HG03378 (cell line): ENCODE data around the gene IGF2BP1.
"Not testable (repeated sequence)": the region's sequence is repeated elsewhere in the genome, so short reads cannot be mapped to it uniquely, and the experiment has no call there.

Experiments
- ATAC-seq: cut with Tn5 transposase; IDR thresholded peaks from one replicate; pipeline ENCODE4 v1.9.1; 2021; ENCODE audit warnings: mild to moderate bottlenecking, moderate library complexity; ENCODE audit not compliant: unreplicated experiment

Gene IGF2BP1

DNA sequence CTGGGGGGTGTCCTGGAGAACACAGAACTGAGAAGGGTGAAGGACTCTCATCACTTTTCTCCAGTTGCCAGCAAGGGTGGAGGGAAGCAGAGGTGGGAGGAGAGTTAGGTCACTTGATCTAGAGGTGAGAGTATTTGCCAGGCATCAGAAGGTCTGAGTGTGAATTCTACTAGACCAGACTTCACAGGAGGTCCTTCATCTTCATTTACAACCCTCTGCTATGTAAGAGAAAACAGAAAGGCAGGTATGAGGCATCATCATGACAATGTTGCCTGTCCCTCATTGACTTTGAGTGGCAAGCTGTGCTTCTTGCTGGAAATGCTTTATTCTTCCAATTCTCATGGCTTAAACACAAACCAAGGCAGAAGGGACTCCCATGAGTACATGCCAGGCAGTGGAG is 89.5 kb downstream of the IGF2BP1 start:
- ATAC-seq, result no peak

DNA sequence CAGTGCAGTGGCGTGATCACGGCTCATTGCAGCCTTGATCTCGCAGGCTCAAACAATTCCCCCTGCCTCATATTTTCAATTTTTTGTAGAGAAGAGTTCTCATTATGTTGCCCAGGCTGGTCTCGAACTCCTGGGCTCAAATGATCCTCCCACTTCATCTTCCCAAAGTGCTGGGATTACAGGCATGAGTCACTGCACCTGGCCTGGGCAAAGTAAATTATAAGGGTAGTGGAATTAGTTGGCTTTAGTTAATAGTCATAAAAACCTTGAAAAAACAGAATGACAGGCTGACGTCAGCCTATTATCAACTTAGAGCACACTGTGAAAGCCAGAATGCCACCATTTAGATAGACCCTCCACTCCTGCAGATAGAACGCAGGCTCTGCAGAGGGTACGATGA is 91.9 kb downstream of the IGF2BP1 start:
- no peak for ATAC-seq

DNA sequence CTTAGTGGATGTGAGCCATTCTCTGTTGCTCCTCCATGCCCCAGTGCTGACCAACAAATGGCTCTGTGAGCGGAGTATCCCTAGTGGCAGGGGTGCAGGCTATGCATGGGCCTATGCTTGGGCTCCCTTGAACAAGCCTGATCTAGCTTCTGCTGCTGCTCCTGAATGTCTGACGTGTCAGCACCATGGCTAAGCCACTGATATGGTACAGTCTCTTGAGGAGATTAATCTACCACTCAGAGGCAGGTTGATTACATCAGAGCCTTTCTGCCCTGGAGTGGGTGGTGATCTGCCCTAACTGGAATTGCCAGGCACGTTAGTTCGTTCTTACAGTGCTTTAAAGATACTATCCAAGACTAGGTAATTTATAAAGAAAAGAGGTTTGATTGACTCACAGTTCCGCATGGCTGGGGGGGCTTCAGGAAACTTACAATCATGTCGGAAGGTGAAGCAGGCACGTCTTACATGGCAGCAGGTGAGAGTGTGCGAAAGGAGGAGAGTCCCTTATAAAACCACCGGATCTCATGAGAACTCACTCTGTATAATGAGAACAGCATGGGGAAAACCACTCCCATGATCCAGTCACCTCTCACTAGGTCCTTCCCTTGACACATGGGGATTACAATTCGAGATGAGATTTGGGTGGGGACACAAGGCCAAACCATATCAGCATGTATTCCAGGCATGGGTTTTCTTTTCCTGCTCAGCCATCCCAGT is 93.9 kb downstream of the IGF2BP1 start:
- no peak for ATAC-seq

DNA sequence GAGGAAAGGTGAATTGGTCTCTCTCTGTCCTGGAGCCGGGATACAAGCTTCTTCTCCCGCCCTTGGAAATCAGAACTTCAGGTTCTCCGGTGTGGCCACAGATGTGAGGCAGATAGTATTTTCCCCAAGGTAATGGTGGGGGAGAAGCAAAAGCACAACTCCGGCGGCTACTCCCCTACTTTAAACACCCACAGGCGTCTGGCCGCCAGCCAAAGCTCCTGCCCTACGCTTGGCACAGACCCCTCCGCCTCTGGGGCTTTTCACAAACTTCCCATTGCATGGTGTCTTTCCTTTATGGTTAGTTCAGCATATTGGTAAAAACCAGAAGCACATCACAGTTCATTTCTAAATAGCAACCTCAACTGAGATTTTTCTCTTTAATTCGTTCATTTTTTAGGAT is 95.9 kb downstream of the IGF2BP1 start:
- ATAC-seq, result no peak

DNA sequence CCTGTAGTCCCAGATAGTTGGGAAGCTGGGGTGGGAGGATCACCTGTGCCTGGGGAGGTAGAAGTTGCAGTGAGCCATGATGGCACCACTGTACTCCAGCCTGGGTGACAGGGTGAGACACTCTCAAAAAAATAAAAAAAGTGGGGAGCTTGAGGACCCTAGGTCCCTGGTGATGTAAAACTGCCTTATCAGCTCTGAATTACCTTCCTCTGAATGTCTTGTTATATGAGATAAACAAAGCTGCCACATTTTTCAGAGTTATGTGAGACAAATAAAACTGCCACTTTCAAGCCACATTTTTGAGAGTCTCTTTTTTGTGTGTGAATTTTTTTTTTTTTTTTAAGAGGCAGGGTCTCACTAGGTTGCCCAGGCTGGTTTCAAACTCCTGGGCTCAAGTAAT is 103.4 kb downstream of the IGF2BP1 start:
- ATAC-seq, result no peak

DNA sequence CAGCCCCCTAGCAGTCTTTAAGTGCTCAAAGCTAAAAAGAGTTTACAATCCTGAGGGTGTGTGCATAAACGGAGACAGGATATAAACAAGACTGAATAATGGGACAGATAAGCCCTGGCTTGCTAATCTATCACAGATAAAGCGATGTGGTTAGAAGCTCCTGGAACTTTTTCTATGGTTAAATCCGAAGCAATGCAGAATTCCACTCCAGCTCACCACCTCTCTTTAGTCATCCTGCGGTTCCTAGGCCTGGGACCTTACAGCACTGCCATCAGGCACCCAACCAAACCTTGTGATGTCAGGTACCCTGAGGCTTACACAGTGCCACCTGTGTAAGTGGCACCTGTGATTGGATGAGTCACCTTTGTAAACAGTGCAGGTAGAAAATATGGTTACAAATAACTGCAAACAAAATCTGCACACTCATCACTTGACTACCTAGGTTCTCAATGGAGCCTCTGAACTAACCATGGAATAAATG is 103.9 kb downstream of the IGF2BP1 start:
- no peak for ATAC-seq

DNA sequence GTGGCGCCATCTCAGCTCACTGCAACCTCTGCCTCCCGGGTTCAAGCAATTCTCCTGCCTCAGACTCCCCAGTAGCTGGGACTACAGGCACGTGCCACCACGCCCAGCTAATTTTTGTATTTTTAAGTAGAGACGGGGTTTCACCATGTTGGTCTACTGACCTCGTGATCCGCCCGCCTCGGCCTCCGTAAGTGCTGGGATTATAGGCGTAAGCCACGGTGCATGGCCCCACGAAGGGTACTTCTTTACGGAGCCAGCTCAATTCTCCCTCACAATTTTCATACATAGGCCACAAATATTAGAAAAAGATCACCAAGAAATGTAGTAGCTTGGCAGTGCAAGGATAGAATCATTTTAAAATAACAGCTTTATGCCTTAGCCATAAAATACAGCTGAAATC is 106.2 kb downstream of the IGF2BP1 start:
- not testable (repeated sequence) for ATAC-seq

DNA sequence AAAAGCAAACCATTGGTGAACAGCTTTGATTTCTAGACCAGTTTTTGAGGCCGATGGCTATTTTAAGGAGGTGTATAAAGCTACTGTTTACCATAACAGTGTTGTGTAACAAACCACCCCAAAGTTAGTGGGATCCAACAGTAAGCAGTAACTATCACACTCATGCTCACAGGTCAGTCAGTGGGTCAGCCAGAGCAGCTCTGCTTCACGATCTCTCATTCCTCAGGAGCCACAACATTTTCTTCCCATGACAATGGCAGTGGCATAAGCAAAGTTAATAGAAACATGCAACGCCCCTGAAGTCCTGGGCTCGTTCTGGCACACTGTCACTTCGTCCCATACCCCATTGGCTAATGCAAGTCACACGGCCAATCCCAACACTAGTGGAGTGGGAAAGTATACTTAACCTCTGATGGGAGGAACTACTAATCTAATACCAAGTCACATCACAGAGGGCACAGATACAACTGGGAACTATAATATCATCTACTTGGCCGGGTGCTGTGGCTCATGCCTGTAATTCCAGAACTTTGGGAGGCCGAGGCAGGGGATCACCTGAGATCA is 107.4 kb downstream of the IGF2BP1 start:
- ATAC-seq, result no peak
